OCI-LY1 (cell line): ENCODE data around the gene SPA17.

Experiments used
- EZH2 ChIP-seq: fragments of 200-600 bp; sonication (generic), shearing (Covaris generic); IDR thresholded peaks from 2 replicates; pipeline ENCODE4 v1.8.0; 2017; ENCODE audit warnings: borderline replicate concordance, mixed run types, mild to moderate bottlenecking, antibody characterized with exemption, low read length, moderate library complexity, mixed read lengths
- TF ChIP-seq, protein P1 (sequence below): fragments of 200-600 bp; sonication (generic), shearing (Covaris generic); IDR thresholded peaks from 2 replicates; pipeline ENCODE4 v1.5.1; 2017; ENCODE audit warnings: mild to moderate bottlenecking, antibody characterized with exemption, low read length, moderate library complexity, mixed read lengths

GRCh38 chr11:124625504-124626168 is 48.1 kb upstream of the SPA17 start:
- TF ChIP-seq, protein P1, sequence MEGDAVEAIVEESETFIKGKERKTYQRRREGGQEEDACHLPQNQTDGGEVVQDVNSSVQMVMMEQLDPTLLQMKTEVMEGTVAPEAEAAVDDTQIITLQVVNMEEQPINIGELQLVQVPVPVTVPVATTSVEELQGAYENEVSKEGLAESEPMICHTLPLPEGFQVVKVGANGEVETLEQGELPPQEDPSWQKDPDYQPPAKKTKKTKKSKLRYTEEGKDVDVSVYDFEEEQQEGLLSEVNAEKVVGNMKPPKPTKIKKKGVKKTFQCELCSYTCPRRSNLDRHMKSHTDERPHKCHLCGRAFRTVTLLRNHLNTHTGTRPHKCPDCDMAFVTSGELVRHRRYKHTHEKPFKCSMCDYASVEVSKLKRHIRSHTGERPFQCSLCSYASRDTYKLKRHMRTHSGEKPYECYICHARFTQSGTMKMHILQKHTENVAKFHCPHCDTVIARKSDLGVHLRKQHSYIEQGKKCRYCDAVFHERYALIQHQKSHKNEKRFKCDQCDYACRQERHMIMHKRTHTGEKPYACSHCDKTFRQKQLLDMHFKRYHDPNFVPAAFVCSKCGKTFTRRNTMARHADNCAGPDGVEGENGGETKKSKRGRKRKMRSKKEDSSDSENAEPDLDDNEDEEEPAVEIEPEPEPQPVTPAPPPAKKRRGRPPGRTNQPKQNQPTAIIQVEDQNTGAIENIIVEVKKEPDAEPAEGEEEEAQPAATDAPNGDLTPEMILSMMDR, result no peak
- no peak for TF ChIP-seq EZH2
